SK-N-SH (cell line): ENCODE results near the gene SHQ1.
A peak's percentile ranks its signal among the peaks of the same experiment; 100 is the strongest.

ENCODE experiments used
- CTCF ChIP-seq: fragments of 200-600 bp; sonication (generic); IDR thresholded peaks from 2 replicates; pipeline ENCODE4 v1.6.1; 2017; ENCODE audit warnings: antibody characterized with exemption, mild to moderate bottlenecking, moderate library complexity
- EP300 ChIP-seq, 2 experiments: IDR thresholded peaks; 2 replicates each; pipeline versions ENCODE4 v1.4.0 to v1.6.1; 2012; ENCODE audit warnings: borderline replicate concordance in 1 of 2, low read depth in 1 of 2, low read length in 1 of 2
- IRF3 ChIP-seq: fragments of 150-350 bp; IDR thresholded peaks from 2 replicates; pipeline ENCODE4 v1.6.1; 2016; ENCODE audit warnings: mild to moderate bottlenecking, low read depth, low read length
- MAX ChIP-seq: IDR thresholded peaks from 2 replicates; pipeline ENCODE4 v1.4.0; 2012; ENCODE audit warnings: low read depth
- NFIC ChIP-seq: IDR thresholded peaks from 2 replicates; pipeline ENCODE4 v1.4.0; 2012; ENCODE audit warnings: borderline replicate concordance
- POLR2AphosphoS5 ChIP-seq: IDR thresholded peaks from 2 replicates; pipeline ENCODE4 v1.6.1; 2012; ENCODE audit warnings: low read depth, low read length
- SIN3A ChIP-seq: IDR thresholded peaks from 2 replicates; pipeline ENCODE4 v1.6.1; 2012; ENCODE audit warnings: low read depth, mild to moderate bottlenecking, low read length, moderate library complexity, borderline replicate concordance
- TAF1 ChIP-seq: IDR thresholded peaks from 2 replicates; pipeline ENCODE4 v1.6.1; 2012; ENCODE audit warnings: low read depth, mild to moderate bottlenecking, low read length, moderate library complexity, borderline replicate concordance

GRCh38 chr3:72820415-72820814 is 27.8 kb downstream of the SHQ1 start:
- TF ChIP-seq SIN3A, result no peak
- TF ChIP-seq NFIC, result peak; percentile 67
- TF ChIP-seq CTCF, result no peak
- TF ChIP-seq TAF1, result no peak
- no peak for TF ChIP-seq IRF3
- no peak for TF ChIP-seq MAX
- TF ChIP-seq POLR2AphosphoS5, result no peak
- no peak for TF ChIP-seq EP300 (IDR thresholded peaks at IDR 0.05; ENCODE audit: borderline replicate concordance in 1 of 2, low read depth in 1 of 2, low read length in 1 of 2)
